GM19452 (cell line): Measurements from ENCODE around the gene ZNF493.

Source experiments
- ATAC-seq: cut with Tn5 transposase; IDR thresholded peaks from one replicate; pipeline ENCODE4 v1.9.1; 2021; ENCODE audit not compliant: unreplicated experiment

ZNF493 gene

GRCh38 chr19:21462540-21462939, 65.6 kb downstream of the ZNF493 start:
- ATAC-seq: no peak

DNA sequence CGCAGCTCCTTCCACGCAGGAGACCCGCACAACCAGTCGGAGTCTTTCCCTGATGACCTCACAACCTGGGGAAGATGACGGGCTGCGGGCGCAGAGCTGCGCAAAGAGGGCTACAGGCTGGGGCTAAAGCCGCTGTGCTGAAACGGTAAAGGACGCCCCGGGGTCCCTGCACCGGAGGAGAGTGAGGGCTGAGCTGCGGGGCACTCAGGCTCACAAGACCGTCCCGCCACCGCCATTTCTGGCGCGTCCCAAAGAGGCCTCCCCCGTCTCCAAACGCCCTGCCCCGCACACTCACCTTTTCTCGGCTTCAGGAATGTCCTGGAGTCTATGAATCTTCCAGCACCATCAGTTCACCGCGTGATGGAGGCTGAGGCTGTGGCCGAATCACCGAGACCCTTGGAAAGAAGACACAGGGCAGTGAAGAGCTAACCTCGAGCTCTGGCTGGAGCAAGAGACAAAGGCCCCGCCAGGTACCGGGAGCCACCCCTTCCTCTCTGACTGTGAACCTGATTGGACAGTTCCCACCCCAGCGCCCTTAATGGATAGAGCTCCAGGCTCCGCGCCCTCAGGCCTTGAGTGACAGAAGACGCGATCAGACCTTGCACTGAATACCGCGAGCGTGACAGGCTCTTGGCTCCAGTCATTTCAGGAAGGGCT, 66.6 kb downstream of the ZNF493 start:
- ATAC-seq: peak; percentile 67

DNA sequence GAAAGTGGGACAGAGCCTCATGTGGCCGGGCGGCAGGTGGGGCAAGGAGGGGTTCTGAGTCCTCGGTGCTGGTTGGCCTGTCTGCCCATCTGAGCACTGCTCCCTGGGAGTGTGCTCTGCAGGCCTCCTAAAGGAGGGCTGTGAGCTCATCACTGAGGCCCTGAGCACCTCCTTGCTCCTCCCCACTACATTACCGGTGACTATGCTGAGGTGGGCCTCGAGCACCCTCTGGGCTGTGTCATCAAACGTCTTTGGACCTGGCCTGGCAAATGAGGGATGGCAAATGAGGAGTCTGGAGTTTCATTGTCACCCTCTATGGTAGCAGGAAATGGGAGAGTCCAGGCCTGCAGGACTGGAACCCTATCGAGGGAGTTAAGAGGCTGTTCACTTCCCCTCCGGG, 69.7 kb downstream of the ZNF493 start:
- ATAC-seq: no peak

- no peak for ATAC-seq
These were observed 71.9 kb downstream of the ZNF493 start for GRCh38 chr19:21468791-21469190.

DNA sequence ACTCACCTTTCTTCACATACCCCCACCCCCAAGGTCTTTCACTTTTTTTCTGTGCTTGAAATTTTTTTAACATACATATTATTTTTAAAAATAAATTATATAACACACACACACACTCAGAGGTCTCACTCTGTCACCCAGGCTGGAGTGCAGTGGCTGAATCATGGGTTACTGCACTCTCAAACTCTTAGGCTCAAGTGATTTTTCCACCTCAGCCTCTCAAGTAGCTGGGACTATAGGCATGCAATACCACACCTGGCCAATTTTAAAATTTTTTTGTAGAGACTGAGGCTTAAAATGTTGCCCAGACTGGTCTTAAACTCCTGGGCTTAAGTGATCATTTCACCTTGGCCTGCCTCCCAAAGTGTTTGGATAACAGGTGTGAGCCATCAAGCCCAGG, 75.6 kb downstream of the ZNF493 start:
- no peak for ATAC-seq

- no peak for ATAC-seq
These were observed 77.8 kb downstream of the ZNF493 start for GRCh38 chr19:21474671-21475181.
